Upper lobe of right lung (tissue), 1 donor: ENCODE results near the gene ERGIC3. TPM values are rescaled to one million over a fixed set of nuclear protein-coding genes. Genes with fewer than 3 reads are reported as not detected.

ENCODE experiments used
- ATAC-seq: fragments of 200-7000 bp; cut with Tn5 transposase; one replicate; pipeline ENCODE4 v1.9.1; 2020; ENCODE audit warnings: mild to moderate bottlenecking, moderate library complexity
- DNase-seq: peaks from one replicate; pipeline ENCODE4 v3.0.0-alpha.2; 2020
- H3K27ac ChIP-seq: fragments of 200-600 bp; one replicate; pipeline ENCODE4 v1.8.0; 2022
- H3K27me3 ChIP-seq: fragments of 200-600 bp; one replicate; pipeline ENCODE4 v1.8.0; 2022; ENCODE audit warnings: mild to moderate bottlenecking
- H3K36me3 ChIP-seq: fragments of 200-600 bp; one replicate; pipeline ENCODE4 v1.8.0; 2022
- H3K4me1 ChIP-seq: fragments of 200-600 bp; one replicate; pipeline ENCODE4 v1.8.0; 2022
- H3K4me3 ChIP-seq: fragments of 200-600 bp; one replicate; pipeline ENCODE4 v1.8.0; 2022; ENCODE audit warnings: mild to moderate bottlenecking
- H3K9me3 ChIP-seq: fragments of 200-600 bp; one replicate; pipeline ENCODE4 v1.8.0; 2022
- CTCF ChIP-seq: fragments of 200-600 bp; IDR thresholded peaks from one replicate; pipeline ENCODE4 v1.8.0; 2022; ENCODE audit warnings: antibody characterized with exemption
- intact Hi-C: fragments of 100-400 bp; cut with DNase I; formaldehyde crosslinking; loops from one replicate; pipeline ENCODE4 v1.11.0; 2022
- total RNA-seq: library from RNA; stranded (reverse); fragmentation: NEBNext Ultra II Directional; extraction: Animal tissue kit (Norgen Biotek cat#: 25700); gene quantifications from one replicate; pipeline ENCODE4 v1.2.1, GENCODE V29; 2021
- donor health status: DM: no; HTN: yes; CAD: no; lungs with severe emphysema.

ERGIC3 gene
- total RNA-seq, 1 donor from 2014 or later, result 179 TPM

GRCh38 chr20:35586751-35587425 is 45.0 kb downstream of the ERGIC3 start:
- no peak for TF ChIP-seq CTCF
- Histone ChIP-seq H3K27ac (no peak overlapping the region), H3K4me3 (no peak overlapping the region), H3K27me3 (no peaks in the 10 kb centered on the region), H3K36me3 (no peaks in the 10 kb centered on the region), H3K4me1 (no peaks in the 10 kb centered on the region), H3K9me3 (no peaks in the 10 kb centered on the region)
- DNase-seq (peak; percentile 30), ATAC-seq (no peak)
- intact Hi-C loops, result no loop called here

- no peak overlapping the region for H3K27ac ChIP-seq
- H3K36me3 ChIP-seq, result no peaks in the 10 kb centered on the region
- H3K4me1 ChIP-seq, result no peaks in the 10 kb centered on the region
- intact Hi-C loops, result no loop called here
- TF ChIP-seq CTCF, result no peak
- no peak overlapping the region for H3K4me3 ChIP-seq
- ATAC-seq (no peak), DNase-seq (no peak)
- H3K27me3 ChIP-seq, result no peaks in the 10 kb centered on the region
- H3K9me3 ChIP-seq, result no peaks in the 10 kb centered on the region
Measured at GRCh38 chr20:35587436-35587835, 45.6 kb downstream of the ERGIC3 start.

GRCh38 chr20:35588397-35588796 is 46.5 kb downstream of the ERGIC3 start:
- Histone ChIP-seq H3K27me3 (no peaks in the 10 kb centered on the region), H3K36me3 (no peaks in the 10 kb centered on the region), H3K4me1 (no peaks in the 10 kb centered on the region), H3K4me3 (no peak overlapping the region), H3K27ac (no peak overlapping the region), H3K9me3 (no peaks in the 10 kb centered on the region)
- TF ChIP-seq CTCF, result no peak
- ATAC-seq, result no peak
- intact Hi-C loops, result no loop called here
- no peak for DNase-seq

- TF ChIP-seq CTCF, result no peak
- DNase-seq, result no peak
- intact Hi-C loops, result no loop called here
- no peaks in the 10 kb centered on the region for H3K27me3 ChIP-seq
- H3K9me3 ChIP-seq, result no peaks in the 10 kb centered on the region
- no peaks in the 10 kb centered on the region for H3K36me3 ChIP-seq
- no peak overlapping the region for H3K4me3 ChIP-seq
- no peaks in the 10 kb centered on the region for H3K4me1 ChIP-seq
- ATAC-seq, result no peak
- H3K27ac ChIP-seq, result no peak overlapping the region
Measured at GRCh38 chr20:35592339-35592974, 50.6 kb downstream of the ERGIC3 start.

- Histone ChIP-seq H3K27me3 (peaks cover 7% of the 10 kb centered on the region), H3K27ac (no peak overlapping the region), H3K4me1 (no peaks in the 10 kb centered on the region), H3K36me3 (no peaks in the 10 kb centered on the region), H3K9me3 (no peaks in the 10 kb centered on the region), H3K4me3 (no peak overlapping the region)
- TF ChIP-seq CTCF, result no peak
- DNase-seq (no peak), ATAC-seq (no peak)
- intact Hi-C loops, result no loop called here
Measured at GRCh38 chr20:35595456-35595855, 53.6 kb downstream of the ERGIC3 start.
